PFSK-1 (cell line): Measurements from ENCODE around the gene TCP11L2.

Source experiments
- FOXP2 ChIP-seq: optimal IDR thresholded peaks from 2 replicates; pipeline ENCODE3; 2011; ENCODE audit warnings: borderline replicate concordance, control low read depth, inconsistent platforms; ENCODE audit not compliant: insufficient read depth; ENCODE audit errors: extremely low read length, extremely low read depth
- POLR2AphosphoS5 ChIP-seq: IDR thresholded peaks from 2 replicates; pipeline ENCODE4 v1.6.1; 2012; ENCODE audit warnings: low read depth, mild to moderate bottlenecking, control low read depth, low read length, moderate library complexity
- REST ChIP-seq, 2 experiments: IDR thresholded peaks; 2 replicates each; pipeline versions ENCODE4 v1.6.1 to v1.8.0; 2011 to 2012; ENCODE audit warnings: low read depth in 2 of 2, low read length in 2 of 2, control low read depth in 1 of 2, inconsistent platforms in 1 of 2, mild to moderate bottlenecking in 1 of 2, moderate library complexity in 1 of 2; ENCODE audit not compliant: insufficient read depth in 1 of 2
- SIN3A ChIP-seq: IDR thresholded peaks from 2 replicates; pipeline ENCODE4 v1.6.1; 2012; ENCODE audit warnings: mild to moderate bottlenecking, low read length, moderate library complexity, borderline replicate concordance; ENCODE audit not compliant: insufficient read depth
- TAF1 ChIP-seq: IDR thresholded peaks from 2 replicates; pipeline ENCODE4 v1.6.1; 2012; ENCODE audit warnings: low read length, control low read depth, borderline replicate concordance; ENCODE audit not compliant: insufficient read depth

- TF ChIP-seq POLR2AphosphoS5 = no peak
- TF ChIP-seq TAF1 = no peak
- no peak for TF ChIP-seq SIN3A
- no peak for TF ChIP-seq REST (IDR thresholded peaks at IDR 0.05; ENCODE audit: insufficient read depth in 1 of 2, low read depth in 2 of 2, low read length in 2 of 2)
- TF ChIP-seq FOXP2 = no peak
Observed at GRCh38 chr12:106344131-106344530, 41.6 kb downstream of the TCP11L2 start.
